B cell (primary cell): ENCODE data around the gene GMEB2. TPM values are rescaled to one million over a fixed set of nuclear protein-coding genes. Genes with fewer than 3 reads are reported as not detected.

ENCODE experiments used
- ATAC-seq: fragments of 200-7000 bp; cut with Tn5 transposase; one replicate; pipeline ENCODE4 v1.10.0; 2021; ENCODE audit warnings: low read depth, mild to moderate bottlenecking, moderate number of reproducible peaks, moderate library complexity
- CTCF ChIA-PET: fragments of 350-600 bp; sonication (Branson Sonifier 250); formaldehyde crosslinking; loops from one replicate; lab custom pipeline; 2021; ENCODE audit warnings: antibody characterized with exemption, inconsistent platforms; lab: Charles Lee
- POLR2A ChIA-PET: fragments of 350-600 bp; sonication (Branson Sonifier 250); formaldehyde crosslinking; loops from one replicate; lab custom pipeline; 2021; ENCODE audit warnings: antibody characterized with exemption; lab: Charles Lee
- DNase-seq: peaks from one replicate; pipeline ENCODE4 v3.0.0; 2013
- H2AFZ ChIP-seq: 2 replicates; pipeline ENCODE4 v1.6.1; 2012; ENCODE audit warnings: mild to moderate bottlenecking, low read depth, low read length; ENCODE audit not compliant: insufficient read depth, poor library complexity, severe bottlenecking
- H3K27ac ChIP-seq, 2 donors: 1 replicate in 1 of 2; 2 replicates in 1 of 2; pipeline ENCODE4 v1.5.1; 2012 to 2013; ENCODE audit warnings: low read length in 2 of 2, mild to moderate bottlenecking in 2 of 2, moderate library complexity in 1 of 2
- H3K27me3 ChIP-seq, 4 experiments: fragments of 200-600 bp in 1 of 4; sonication (generic) in 1 of 4; replicated peaks in 1 of 4; 1 replicate in 2 of 4; 2 replicates in 2 of 4; pipeline versions ENCODE4 v1.6.1 to v1.7.0; 2013 to 2016; ENCODE audit warnings: low read length in 3 of 4, mild to moderate bottlenecking in 2 of 4, mixed read lengths in 1 of 4, moderate library complexity in 1 of 4; ENCODE audit not compliant: insufficient read depth in 4 of 4, control insufficient read depth in 3 of 4; ENCODE audit errors: control extremely low read depth in 1 of 4
- H3K36me3 ChIP-seq, 2 experiments: replicated peaks in 1 of 2; 1 replicate in 1 of 2; 2 replicates in 1 of 2; pipeline versions ENCODE4 v1.6.1 to v1.7.1; 2013; ENCODE audit warnings: low read length in 1 of 2; ENCODE audit not compliant: insufficient read depth in 2 of 2, control insufficient read depth in 1 of 2; ENCODE audit errors: control extremely low read depth in 1 of 2, extremely low read depth in 1 of 2
- H3K4me1 ChIP-seq, 2 donors: fragments of 200-600 bp in 1 of 2; sonication (generic) in 1 of 2; 1 replicate in 1 of 2; 2 replicates in 1 of 2; pipeline versions ENCODE4 v1.5.1 to v1.6.1; 2013 to 2017; ENCODE audit warnings: low read length in 2 of 2; ENCODE audit not compliant: control insufficient read depth in 2 of 2, insufficient read depth in 2 of 2
- H3K4me2 ChIP-seq: replicated peaks from 2 replicates; pipeline ENCODE3; 2012; ENCODE audit warnings: mild to moderate bottlenecking, low read depth, low read length; ENCODE audit not compliant: poor library complexity, severe bottlenecking
- H3K4me3 ChIP-seq, 5 experiments: fragments of 200-600 bp in 1 of 5; sonication (generic) in 1 of 5; 1 replicate in 3 of 5; 2 replicates in 2 of 5; pipeline versions ENCODE4 v1.5.1 to v1.7.0; 2011 to 2016; ENCODE audit warnings: low read length in 4 of 5, mild to moderate bottlenecking in 4 of 5, low read depth in 2 of 5, control low read depth in 1 of 5, moderate library complexity in 1 of 5; ENCODE audit not compliant: insufficient read depth in 1 of 5; ENCODE audit errors: control extremely low read depth in 1 of 5, extremely low read depth in 1 of 5
- H3K79me2 ChIP-seq: fragments of 200-600 bp; sonication (generic); one replicate; pipeline ENCODE4 v1.6.0; 2016; ENCODE audit warnings: low read length; ENCODE audit not compliant: control insufficient read depth, insufficient read depth
- H3K9ac ChIP-seq: fragments of 200-600 bp; sonication (generic); 2 replicates; pipeline ENCODE4 v1.6.1; 2017; ENCODE audit warnings: mild to moderate bottlenecking, low read length, moderate library complexity
- H3K9me3 ChIP-seq, 3 donors: one replicate each; pipeline versions ENCODE4 v1.6.1 to v1.7.1; 2013; ENCODE audit warnings: low read length in 2 of 3; ENCODE audit not compliant: control insufficient read depth in 2 of 3, insufficient read depth in 1 of 3; ENCODE audit errors: control extremely low read depth in 1 of 3
- H4K20me1 ChIP-seq: 2 replicates; pipeline ENCODE4 v1.6.0; 2012; ENCODE audit warnings: mild to moderate bottlenecking, low read length; ENCODE audit not compliant: insufficient read depth, control insufficient read depth, poor library complexity, severe bottlenecking
- H3K27ac Mint-ChIP-seq: one replicate; pipeline ENCODE4 v1.8.0; 2021; ENCODE audit warnings: mixed read lengths
- H3K27me3 Mint-ChIP-seq: one replicate; pipeline ENCODE4 v1.8.0; 2021; ENCODE audit warnings: mixed read lengths
- H3K4me1 Mint-ChIP-seq: one replicate; pipeline ENCODE4 v1.8.0; 2021; ENCODE audit warnings: mixed read lengths
- H3K4me3 Mint-ChIP-seq: one replicate; pipeline ENCODE4 v1.8.0; 2021; ENCODE audit warnings: mixed read lengths
- H3K9me3 Mint-ChIP-seq: one replicate; pipeline ENCODE4 v1.8.0; 2022; ENCODE audit warnings: mixed read lengths; ENCODE audit not compliant: insufficient read depth
- CTCF ChIP-seq: fragments of 200-600 bp; IDR thresholded peaks from one replicate; pipeline ENCODE4 v1.8.0; 2022; ENCODE audit warnings: antibody characterized with exemption, mild to moderate bottlenecking
- EZH2 ChIP-seq: IDR thresholded peaks from 2 replicates; pipeline ENCODE4 v1.6.1; 2012; ENCODE audit warnings: borderline replicate concordance, low read depth, mild to moderate bottlenecking, moderate library complexity, low read length; ENCODE audit not compliant: insufficient read depth, poor library complexity, severe bottlenecking
- WGBS: methylation state at CpG from one replicate; pipeline ENCODE4 v1.1.5; 2013; ENCODE audit warnings: missing lambda C conversion rate; ENCODE audit not compliant: insufficient coverage; 5-methylcytosine and 5-hydroxymethylcytosine counted together
- intact Hi-C: fragments of 100-400 bp; cut with micrococcal nuclease; formaldehyde crosslinking; loops from one replicate; pipeline ENCODE4 v1.10.0; 2022
- polyA plus RNA-seq: library from polyadenylated mRNA; depleted of rRNA; stranded (reverse); fragments of >200 nt; gene quantifications from 2 replicates; pipeline ENCODE4 v1.2.3, GENCODE V29; 2012
- total RNA-seq, 2 donors: library from RNA; stranded (reverse); fragments of 120-200 nt in 1 of 2; gene quantifications; 1 replicate in 1 of 2; 2 replicates in 1 of 2; pipeline versions ENCODE4 v1.2.3 to v1.2.4, GENCODE V29; 2013 to 2022

GMEB2 gene
- total and polyA plus RNA-seq, 2 donors (not counting 1 experiment from before 2014, with no cell fraction given) = 17.7 to 24.5 TPM

GRCh38 chr20:63635431-63636141 lies 8.7 kb upstream of the GMEB2 start:
- peak overlapping the region; percentile 19 for H3K9ac ChIP-seq
- H3K27ac Mint-ChIP-seq = peak overlapping the region; percentile 99
- peak overlapping the region; percentile 12 to 45 (median 23) for H3K4me3 ChIP-seq
- ATAC-seq (peak; percentile 69), DNase-seq (peak; percentile 84)
- POLR2A ChIA-PET = interaction anchor here (0.6 to 2.4 kb wide), 10 partner anchors 8 to 1136 kb away, joined by 3 to 33 read pairs (median 4); partner anchors contain the start of genes FNDC11, GMEB2, HELZ2 and LIME1
- H3K9me3 ChIP-seq = peaks cover 0 to 3% (median 0%) of the 10 kb centered on the region in 3 donors
- no peaks in the 10 kb centered on the region for H3K36me3 ChIP-seq
- intact Hi-C loops = loop anchor here (1.0 to 2.0 kb wide), 2 partner anchors 8 to 83 kb away; partner anchors contain the start of gene GMEB2
- peak overlapping the region; percentile 75 to 92 for H3K27ac ChIP-seq
- CTCF ChIA-PET = interaction anchor here (0.7 to 1.4 kb wide), 5 partner anchors 8 to 98 kb away, joined by 3 to 6 read pairs (median 4); partner anchors contain the start of genes GMEB2, PTK6 and RTEL1
- peaks cover 75 to 95% of the 10 kb centered on the region in 2 donors for H3K4me1 ChIP-seq
- H3K79me2 ChIP-seq = peaks cover 32% of the 10 kb centered on the region
- no peak overlapping the region for H2AFZ ChIP-seq
- H3K27me3 Mint-ChIP-seq = no peaks in the 10 kb centered on the region
- peaks cover 2% of the 10 kb centered on the region for H3K9me3 Mint-ChIP-seq
- 20% methylated on average over 12 of the region's 15 CpGs for WGBS
- TF ChIP-seq EZH2 (no peak), CTCF (no peak)
- H3K4me2 ChIP-seq = peak overlapping the region; percentile 61
- no peaks in the 10 kb centered on the region for H4K20me1 ChIP-seq
- H3K4me3 Mint-ChIP-seq = peak overlapping the region; percentile 78
- no peaks in the 10 kb centered on the region for H3K27me3 ChIP-seq
- H3K4me1 Mint-ChIP-seq = peaks cover 70% of the 10 kb centered on the region

- no peaks in the 10 kb centered on the region for H3K9me3 Mint-ChIP-seq
- ATAC-seq (no peak), DNase-seq (no peak)
- ChIA-PET CTCF (no interaction called here), POLR2A (interaction anchor here (0.7 kb wide), 3 partner anchors 16 to 166 kb away, joined by 3 to 6 read pairs (median 3); no protein-coding TSS in a partner anchor)
- intact Hi-C loops = loop anchor here (2.0 kb wide), 1 partner anchor 81 kb away; no protein-coding TSS in a partner anchor
- Histone ChIP-seq H3K36me3 (peaks cover 0 to 8% of the 10 kb centered on the region in 2 experiments), H3K27ac (peak overlapping the region; percentile 24 to 92), H3K9ac (no peak overlapping the region), H3K4me3 (no peak overlapping the region), H3K4me2 (peak overlapping the region; percentile 10), H3K27me3 (no peaks in the 10 kb centered on the region), H3K9me3 (peaks cover 0 to 3% (median 0%) of the 10 kb centered on the region in 3 donors), H4K20me1 (no peaks in the 10 kb centered on the region), H3K79me2 (peaks cover 36% of the 10 kb centered on the region), H3K4me1 (peaks cover 80 to 92% of the 10 kb centered on the region in 2 donors), H2AFZ (no peak overlapping the region)
- no peak for TF ChIP-seq EZH2
- no peak for TF ChIP-seq CTCF
- 67% methylated on average over 2 of the region's 9 CpGs for WGBS
- peak overlapping the region; percentile 86 for H3K27ac Mint-ChIP-seq
- peak overlapping the region; percentile 34 for H3K4me3 Mint-ChIP-seq
- H3K4me1 Mint-ChIP-seq = peaks cover 67% of the 10 kb centered on the region
- H3K27me3 Mint-ChIP-seq = no peaks in the 10 kb centered on the region
These were observed 6.8 kb upstream of the GMEB2 start for GRCh38 chr20:63633732-63634131.
